Measurements from ENCODE around the gene ZNF785. TPM values are rescaled to one million over a fixed set of nuclear protein-coding genes. Genes with fewer than 3 reads are reported as not detected.
A peak's percentile ranks its signal among the peaks of the same experiment; 100 is the strongest.

Gene ZNF785
- total and polyA plus RNA-seq, 2 of the 13 experiments (the other 11 are each of a cell fraction or from before 2014, with no cell fraction given) = 0.01 TPM; not detected in 1

DNA sequence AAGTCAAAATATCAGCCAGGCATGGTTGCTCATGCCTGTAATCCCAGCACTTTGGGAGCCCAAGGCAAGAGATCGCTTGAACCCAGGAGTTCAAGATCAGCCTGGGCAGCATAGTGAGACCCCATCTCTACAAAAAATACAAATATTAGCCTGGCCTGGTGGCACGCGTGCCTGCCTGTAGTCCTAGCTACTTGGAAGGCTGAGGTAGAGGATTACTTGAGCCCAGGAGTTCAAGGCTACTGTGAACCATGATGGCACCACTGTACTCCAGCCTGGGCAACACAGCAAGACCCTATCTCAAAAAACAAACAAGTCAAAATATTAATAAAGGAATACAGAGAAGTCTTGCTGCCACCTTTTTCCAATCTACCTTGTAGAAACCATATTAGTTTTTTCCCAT is 20.5 kb upstream of the ZNF785 start:
- in situ Hi-C loops (cut with HindIII; ENCODE audit: extremely low pct_ligation_motif_present, low pct_unique_long_range_greater_than_20kb) = loop anchor here (10.0 kb wide), 1 partner anchor 171 kb away; the partner anchor contains the start of gene DCTPP1
- 97% methylated on average over 3 of the region's 3 CpGs for WGBS (ENCODE audit: low lambda C conversion rate)
- CTCF ChIA-PET (ENCODE audit: low intra/inter-chr PET ratio, low total read pairs) = no interaction called here
- Histone ChIP-seq H3K36me3 (replicated peaks in 1 of 2; ENCODE audit: control insufficient read depth in 1 of 2, insufficient read depth in 2 of 2, low read length in 2 of 2) (peaks cover 20 to 42% of the 10 kb centered on the region in 2 experiments; a peak in 4 of 5 replicates), H3K27me3 (ENCODE audit: control insufficient read depth in 1 of 2, insufficient read depth in 2 of 2, low read length in 2 of 2) (no peaks in the 10 kb centered on the region; a peak in 1 of 5 replicates), H2AFZ (ENCODE audit: low read length) (no peak overlapping the region), H3K4me3 (replicated peaks in 1 of 3; ENCODE audit: insufficient read depth in 1 of 3, low read depth in 2 of 3, low read length in 3 of 3) (no peak overlapping the region), H4K20me1 (ENCODE audit: insufficient read depth, low read length) (no peaks in the 10 kb centered on the region), H3K9me3 (ENCODE audit: low read length) (peaks cover 2% of the 10 kb centered on the region), H3K79me2 (ENCODE audit: insufficient read depth, low read length) (peaks cover 18% of the 10 kb centered on the region), H3K9ac (ENCODE audit: insufficient read depth, low read depth, low read length) (no peak overlapping the region), H3K4me1 (ENCODE audit: insufficient read depth, low read length) (peaks cover 37% of the 10 kb centered on the region), H3K4me2 (ENCODE audit: low read depth, low read length) (no peak overlapping the region), H3K27ac (ENCODE audit: extremely low read length, insufficient read depth, low read length) (no peak overlapping the region)
- BruUV-seq (replicated peaks) = no TSS peak
- intact Hi-C loops (cut with micrococcal nuclease; ENCODE audit: unreplicated experiment) = no loop called here
- DNase-seq (ENCODE audit: low spot score) = no peak
- ATAC-seq = no peak
- POLR2A ChIA-PET = no interaction called here
- no peak for FAIRE-seq
- TF ChIP-seq MED1 (CRISPR knock-in tag; IDR thresholded peaks at IDR 0.05) (no peak), SIN3B (IDR thresholded peaks at IDR 0.05; ENCODE audit: low read length) (no peak), ZNF572 (CRISPR knock-in tag; IDR thresholded peaks at IDR 0.05) (no peak), ZNF232 (CRISPR knock-in tag; IDR thresholded peaks at IDR 0.05; ENCODE audit: borderline replicate concordance) (no peak), ZNF121 (CRISPR knock-in tag; IDR thresholded peaks at IDR 0.05) (peak; percentile 97), EED (CRISPR knock-in tag; IDR thresholded peaks at IDR 0.05) (no peak), SIX4 (CRISPR knock-in tag; IDR thresholded peaks at IDR 0.05) (no peak), RBFOX2 (IDR thresholded peaks at IDR 0.05; ENCODE audit: low read depth, low read length) (0 out of 2 replicates have a peak, but pooled peaks have one; percentile 12), ZNF574 (CRISPR knock-in tag; IDR thresholded peaks at IDR 0.05) (no peak), ZNF710 (CRISPR knock-in tag; IDR thresholded peaks at IDR 0.05; ENCODE audit: borderline replicate concordance) (no peak), ZNF577 (CRISPR knock-in tag; IDR thresholded peaks at IDR 0.05; ENCODE audit: borderline replicate concordance, low read depth) (no peak), ZNF737 (CRISPR knock-in tag; IDR thresholded peaks at IDR 0.05; ENCODE audit: borderline replicate concordance) (no peak), KDM5A (IDR thresholded peaks at IDR 0.05; ENCODE audit: borderline replicate concordance, low read length) (no peak), FLYWCH1 (CRISPR knock-in tag; IDR thresholded peaks at IDR 0.05) (no peak), IRF1 (CRISPR knock-in tag; IDR thresholded peaks at IDR 0.05; ENCODE audit: low read depth) (no peak), ZMYM3 (CRISPR knock-in tag; IDR thresholded peaks at IDR 0.05) (peak; percentile 33; the same call in 1 of the 2 replicates)
- TF ChIP-seq, protein P1, sequence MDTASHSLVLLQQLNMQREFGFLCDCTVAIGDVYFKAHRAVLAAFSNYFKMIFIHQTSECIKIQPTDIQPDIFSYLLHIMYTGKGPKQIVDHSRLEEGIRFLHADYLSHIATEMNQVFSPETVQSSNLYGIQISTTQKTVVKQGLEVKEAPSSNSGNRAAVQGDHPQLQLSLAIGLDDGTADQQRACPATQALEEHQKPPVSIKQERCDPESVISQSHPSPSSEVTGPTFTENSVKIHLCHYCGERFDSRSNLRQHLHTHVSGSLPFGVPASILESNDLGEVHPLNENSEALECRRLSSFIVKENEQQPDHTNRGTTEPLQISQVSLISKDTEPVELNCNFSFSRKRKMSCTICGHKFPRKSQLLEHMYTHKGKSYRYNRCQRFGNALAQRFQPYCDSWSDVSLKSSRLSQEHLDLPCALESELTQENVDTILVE (CRISPR knock-in tag; IDR thresholded peaks at IDR 0.05) = no peak
